OCI-M2 (cell line): ENCODE measurements around the gene BEST3.
"Not testable (repeated sequence)": the region's sequence is repeated elsewhere in the genome, so short reads cannot be mapped to it uniquely, and the experiment has no call there.

ENCODE experiments used
- DNase-seq: peaks from one replicate; lab custom pipeline; 2025; ENCODE audit not compliant: unreplicated experiment; lab: John Stamatoyannopoulos, UW

BEST3 gene

DNA sequence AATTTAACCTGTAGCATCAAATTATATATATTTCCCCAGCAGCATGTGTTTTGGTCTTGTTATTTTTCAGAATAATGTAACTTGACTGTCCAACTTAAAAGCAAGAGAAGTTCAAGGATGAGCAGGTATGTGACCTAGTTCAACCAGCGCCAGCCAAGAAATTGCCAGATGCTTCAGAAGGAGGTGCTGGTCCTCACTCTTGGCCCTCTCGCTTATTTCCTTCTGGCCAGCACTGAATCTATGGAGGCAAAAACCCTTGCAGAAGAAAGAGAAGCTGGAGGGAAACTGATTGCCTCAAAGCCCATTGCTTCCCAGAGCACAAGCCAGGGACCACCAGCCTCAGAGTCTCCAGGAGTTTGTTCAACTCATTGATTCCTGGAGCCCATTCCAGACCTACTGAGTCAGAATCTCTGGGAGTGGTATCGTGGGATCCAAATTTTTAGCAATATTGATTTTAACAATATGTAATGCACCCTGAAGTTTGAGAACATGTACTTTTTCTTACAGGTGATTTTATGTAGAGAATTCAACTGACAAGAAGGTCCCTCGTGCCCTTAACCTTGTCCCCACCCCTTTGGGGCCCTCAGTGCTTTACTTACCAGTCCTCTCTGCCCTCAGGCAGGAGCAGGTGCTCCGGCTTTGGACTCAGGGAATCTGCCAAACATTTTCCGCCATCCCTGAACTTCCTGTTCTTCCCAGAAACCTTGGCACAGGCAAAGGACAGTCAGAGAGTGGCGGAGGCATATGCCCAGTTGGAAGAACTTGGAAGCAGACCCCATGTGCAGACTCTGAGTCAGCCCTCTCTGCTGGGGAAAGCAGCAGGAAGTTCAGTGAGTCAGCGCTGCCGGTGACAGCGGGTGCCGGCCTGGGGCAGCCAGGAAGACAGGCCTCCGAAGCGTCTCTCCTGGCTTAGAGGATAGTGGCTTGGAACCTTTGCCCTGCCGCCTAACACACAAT, 10.4 kb downstream of the BEST3 start:
- no peak for DNase-seq

DNA sequence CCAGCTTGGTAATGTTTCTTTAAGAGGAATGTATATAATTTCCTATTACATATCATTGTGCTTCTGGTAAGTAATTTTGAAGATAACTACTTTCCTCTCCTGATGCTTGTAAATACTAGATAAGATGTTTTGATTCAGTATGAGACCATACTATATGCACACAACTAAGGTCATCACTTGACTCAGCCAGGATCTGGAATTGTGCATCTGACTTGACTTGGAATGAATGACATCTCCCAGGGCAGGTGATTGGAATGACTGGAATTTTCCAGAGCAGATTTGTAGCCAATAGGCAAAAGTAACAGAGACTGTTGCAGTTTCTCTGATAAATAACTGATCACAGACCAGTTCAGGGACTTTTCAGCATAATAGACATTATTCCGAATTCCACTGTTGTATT, 11.1 kb downstream of the BEST3 start:
- DNase-seq = no peak

DNA sequence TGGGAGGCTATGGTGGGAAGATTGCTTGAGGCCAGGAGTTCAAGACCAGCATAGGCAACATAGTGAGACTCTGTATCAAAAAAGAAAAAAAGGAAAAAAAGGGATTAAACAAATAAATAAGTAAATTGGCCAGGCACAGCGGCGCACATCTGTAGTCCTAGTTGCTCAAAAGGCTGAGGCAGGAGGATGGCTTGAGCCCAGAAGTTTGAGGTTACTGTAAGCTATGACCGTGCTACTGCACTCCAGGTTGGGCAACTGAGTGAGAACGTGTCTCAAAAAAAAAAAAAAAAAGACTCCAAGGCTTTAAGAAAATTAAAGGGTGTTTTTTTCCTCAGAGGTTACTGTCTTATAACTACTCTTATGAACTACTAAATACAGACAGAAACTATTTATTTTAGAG, 11.7 kb downstream of the BEST3 start:
- DNase-seq = no peak

DNA sequence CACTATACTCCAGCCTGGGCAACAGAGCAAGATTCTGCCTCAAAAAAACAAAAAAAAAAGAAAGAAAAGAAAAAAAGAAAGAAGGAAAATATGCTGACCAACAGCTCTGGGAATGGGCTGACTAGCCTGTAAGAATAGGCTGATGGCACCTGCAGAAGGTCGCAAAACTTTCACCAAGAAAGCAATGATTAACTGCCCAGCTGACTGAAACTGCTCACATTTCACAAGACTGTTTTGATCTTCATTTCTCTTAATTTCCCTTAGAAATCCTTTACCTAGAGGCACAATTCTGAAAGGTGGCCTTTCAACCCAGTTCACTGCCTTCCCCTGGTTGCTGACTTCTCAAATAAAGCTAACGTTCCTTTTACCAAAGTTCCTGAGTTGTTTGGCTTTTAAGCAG, 12.4 kb downstream of the BEST3 start:
- no peak for DNase-seq

DNA sequence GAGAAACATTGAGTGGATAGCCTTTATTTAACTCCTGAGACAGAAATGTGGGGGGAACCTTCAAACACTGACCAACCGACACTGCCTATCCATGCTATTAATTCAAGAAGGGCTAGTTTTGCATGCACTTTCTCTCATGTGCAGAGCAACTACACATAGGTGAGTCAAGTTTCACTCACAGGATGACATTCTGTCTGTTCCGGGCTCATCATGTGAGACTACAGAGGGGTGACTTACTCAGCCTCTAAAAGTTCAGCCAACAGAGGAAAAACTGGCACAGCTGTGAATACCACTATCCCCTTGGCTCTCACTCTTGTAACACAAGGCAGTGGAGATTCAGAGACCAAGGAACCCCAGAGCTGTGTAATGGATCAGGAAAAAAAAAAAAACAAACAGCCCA, 13.3 kb downstream of the BEST3 start:
- no peak for DNase-seq

DNA sequence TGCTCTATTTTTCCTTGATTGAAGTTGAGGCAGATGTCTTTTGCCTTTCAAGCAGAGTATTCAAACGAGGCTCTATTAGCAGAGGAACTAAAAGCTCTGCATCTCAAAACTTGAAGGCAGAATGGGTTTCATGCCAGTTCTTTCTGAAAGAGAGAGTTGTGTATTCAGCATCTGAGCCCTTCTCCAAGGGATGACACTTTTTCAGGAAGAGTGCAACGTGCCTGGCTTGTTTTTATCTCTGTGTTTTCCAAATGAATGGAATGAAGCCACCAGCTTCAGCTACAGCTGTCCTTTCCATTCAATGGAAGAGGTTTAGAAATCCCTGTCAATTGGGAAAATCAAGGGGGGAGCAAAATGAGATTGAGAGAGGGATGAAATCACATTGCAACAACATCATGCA, 14.6 kb downstream of the BEST3 start:
- DNase-seq = no peak

DNA sequence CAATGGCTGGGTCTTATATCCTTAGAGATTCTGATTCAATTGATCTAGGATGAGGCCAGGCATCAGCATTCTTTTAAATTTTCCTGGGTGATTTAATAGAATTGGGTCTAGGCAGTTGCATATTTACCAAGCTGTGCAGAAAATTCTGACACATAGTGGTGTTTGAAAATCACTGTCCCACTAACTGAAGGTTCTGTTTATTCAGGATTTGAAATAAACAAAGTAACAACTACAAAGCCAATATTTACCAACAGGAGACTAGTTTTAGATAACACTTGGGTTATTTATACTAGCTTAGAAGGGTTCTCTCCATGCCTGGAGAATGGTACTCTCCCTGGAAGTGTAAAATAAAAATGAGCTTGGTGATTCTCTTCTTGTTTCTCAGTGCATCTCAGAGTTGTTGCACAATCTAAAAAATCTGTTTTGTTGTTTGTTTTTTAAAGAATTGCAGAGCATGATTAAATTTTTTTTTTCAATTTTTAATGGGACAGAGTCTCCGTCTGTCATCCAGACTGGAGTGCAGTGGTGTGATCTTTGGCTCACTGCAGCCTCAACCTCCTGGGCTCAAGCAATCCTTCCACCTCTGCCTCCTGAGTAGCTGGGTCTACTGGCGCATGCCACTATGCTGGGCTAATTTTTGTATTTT, 16.9 kb downstream of the BEST3 start:
- DNase-seq = no peak

DNA sequence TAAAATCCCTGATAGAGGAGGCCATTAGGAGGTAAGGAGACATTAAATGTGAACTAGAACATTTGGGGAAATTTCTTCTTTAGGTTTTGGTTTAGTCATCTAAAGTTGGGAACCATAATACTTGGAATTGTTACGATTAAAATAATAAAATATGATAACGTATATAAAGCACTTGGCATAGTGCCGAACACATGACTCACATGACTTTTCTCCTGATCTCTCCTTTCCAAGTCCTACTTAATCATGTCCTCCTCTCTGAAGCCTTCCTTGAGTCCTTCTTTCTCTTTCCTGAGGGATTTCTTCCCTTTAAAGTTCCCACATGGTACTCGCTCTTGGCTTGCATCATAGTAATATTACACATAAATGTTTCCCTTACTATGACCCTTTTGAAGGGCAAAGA, 20.0 kb downstream of the BEST3 start:
- no peak for DNase-seq

DNA sequence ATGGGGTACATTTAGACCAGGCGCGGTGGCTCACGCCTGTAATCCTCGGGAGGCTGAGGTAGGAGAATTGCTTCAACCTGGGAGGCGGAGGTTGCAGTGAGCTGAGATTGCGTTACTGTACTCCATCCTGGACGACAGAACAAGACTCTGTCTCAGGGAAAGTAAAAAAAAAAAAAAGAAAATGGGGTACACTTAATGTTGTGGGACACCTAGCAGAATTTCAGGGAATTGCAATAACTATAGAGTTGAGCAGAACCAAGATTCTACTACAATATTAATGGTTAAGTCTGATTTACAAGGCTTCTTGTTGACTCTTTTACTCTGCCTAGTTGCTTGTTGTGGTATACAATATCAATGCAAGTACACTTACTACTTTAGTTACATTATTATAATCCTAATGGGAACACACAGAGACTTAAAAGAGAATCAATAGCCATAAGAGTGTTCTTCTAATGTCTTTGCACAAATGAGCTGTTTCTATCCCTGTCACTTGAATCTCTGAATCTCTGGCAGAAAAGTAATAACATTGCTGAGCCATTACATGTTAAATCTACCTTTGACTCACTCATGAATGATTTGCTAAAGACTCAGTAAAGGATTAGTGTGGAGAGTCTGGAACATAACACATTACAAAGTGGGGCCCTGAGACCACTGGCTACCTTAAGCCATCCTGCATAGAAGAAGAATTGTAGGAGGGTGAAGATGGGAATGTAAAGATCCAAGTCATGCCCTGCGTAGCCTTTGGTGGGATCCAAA, 22.7 kb downstream of the BEST3 start:
- no peak for DNase-seq

DNA sequence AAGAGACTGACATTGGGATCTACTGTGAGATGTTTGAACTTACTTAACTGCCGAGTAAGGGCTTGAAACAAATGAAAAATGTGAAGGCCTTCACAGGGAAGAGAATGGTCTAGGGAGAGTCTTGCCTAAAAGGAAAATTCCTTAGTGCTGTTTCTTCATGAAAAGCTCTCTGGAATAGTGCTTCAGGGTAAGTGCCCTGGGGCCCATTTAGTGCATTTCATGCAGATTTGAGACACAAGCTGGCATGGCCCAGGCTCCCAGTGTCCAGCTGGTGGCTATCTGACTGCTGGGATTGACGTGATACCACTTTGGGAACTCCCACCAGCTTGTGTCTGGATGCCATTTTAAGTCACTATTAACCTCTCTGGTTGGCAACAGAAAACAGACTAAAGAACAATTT, 26.9 kb downstream of the BEST3 start:
- DNase-seq = no peak

DNA sequence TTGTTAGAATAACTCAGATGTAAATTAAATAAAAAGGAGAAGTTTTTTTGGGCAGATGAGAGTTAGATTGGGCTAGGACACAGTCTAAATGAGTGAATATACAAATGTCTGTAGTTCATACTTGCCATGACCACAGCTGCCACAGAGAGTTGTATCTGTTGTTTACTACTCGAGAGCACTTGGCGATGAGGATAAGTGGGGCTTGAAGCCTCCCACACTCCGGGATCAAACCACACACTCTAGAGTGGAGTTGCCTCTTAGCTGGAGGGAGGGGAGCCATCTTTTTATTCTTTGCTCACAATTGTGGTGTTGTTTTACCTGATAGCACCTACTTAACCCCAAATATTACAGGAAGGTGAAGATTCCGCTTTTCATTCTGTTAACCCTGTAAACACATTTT, 27.5 kb downstream of the BEST3 start:
- no peak for DNase-seq

DNA sequence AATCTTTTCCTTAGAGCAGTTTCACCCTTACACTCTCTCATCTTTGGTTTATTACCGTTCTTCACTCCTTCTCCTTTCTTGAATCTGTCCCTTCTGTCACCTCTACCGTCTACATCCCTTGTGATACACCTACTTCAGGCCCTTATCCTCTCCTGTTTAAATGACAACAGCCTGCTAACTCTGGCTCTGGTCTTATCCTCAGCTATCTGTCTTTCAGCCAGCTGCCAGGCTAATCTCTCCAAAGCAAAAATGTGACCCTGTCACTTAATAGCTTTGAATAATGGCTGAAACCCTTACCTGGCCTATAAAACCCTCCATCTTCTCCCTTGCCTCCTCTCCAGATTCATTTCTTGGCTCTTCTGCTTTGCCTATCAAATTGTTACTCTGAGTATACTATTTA, 32.3 kb downstream of the BEST3 start:
- DNase-seq = no peak

DNA sequence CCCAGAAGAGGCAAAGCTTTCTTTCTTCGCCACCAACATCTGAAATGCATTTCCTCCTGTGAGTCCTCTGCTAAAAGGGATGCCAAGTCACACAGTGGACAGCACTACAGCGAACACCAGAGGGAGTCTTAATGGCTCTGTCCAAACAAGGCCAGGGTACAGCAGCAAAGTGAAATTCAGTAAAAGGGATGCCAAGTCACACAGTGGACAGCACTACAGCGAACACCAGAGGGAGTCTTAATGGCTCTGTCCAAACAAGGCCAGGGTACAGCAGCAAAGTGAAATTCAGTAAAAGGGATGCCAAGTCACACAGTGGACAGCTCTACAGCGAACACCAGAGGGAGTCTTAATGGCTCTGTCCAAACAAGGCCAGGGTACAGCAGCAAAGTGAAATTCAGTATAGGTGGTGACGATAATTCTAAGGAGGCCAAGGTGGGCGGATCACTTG, 34.1 kb downstream of the BEST3 start:
- DNase-seq = not testable (repeated sequence)

DNA sequence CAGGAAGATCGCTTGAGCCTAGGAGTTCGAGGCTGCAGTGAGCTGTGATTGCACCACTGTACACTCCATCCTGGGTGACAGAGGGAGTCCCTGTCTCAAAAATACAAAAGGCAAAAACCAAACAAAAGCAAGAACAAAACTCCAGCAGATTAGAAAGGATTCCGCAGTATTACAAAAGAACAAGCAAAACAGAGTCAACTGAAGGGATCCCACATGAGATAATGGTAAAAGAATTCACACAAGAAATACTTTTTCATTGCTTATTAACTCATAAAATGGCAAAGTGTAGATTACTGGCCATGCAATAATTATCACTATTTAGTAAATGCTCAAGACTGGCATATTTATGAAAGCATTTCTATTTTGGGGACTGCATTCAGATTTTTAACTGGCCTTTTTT, 35.4 kb downstream of the BEST3 start:
- no peak for DNase-seq

DNA sequence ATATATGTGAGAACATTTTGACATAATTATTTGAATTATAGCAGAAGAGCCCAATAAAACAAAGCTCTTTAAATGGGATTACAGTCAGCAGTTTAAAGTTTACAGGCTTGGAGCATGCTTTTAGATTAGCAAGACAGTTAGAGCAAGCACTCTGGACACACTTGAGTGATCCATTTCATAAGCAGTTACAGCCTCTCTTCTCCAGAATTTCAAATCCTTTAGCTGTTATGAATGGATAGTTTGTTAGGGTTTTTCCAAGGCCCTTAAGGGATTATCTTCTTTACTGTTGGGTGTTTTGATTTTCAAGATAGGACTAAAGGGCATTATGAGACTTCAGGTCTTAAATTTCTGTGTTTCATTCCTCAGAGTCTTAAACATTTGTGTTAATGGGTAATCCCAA, 36.3 kb downstream of the BEST3 start:
- DNase-seq = no peak

DNA sequence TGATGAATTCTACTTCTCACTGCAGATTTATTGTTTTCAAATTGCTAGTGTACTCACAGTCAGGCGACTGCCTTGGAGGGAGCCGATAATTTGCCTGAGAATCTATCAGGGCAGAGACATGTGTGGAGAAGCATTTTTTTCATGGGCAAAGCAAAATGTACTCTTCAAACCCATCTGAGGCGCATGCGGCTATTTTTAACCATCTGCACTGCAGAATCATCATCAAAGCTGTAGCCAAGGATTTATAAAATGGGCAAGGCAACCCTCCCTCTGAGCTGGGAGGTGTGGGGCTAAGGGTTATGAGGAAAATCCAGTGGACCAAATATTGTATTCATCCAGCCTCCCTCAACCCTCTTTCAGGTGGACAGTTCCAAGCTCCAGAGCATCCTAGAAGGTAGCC, 37.7 kb downstream of the BEST3 start:
- DNase-seq = no peak

DNA sequence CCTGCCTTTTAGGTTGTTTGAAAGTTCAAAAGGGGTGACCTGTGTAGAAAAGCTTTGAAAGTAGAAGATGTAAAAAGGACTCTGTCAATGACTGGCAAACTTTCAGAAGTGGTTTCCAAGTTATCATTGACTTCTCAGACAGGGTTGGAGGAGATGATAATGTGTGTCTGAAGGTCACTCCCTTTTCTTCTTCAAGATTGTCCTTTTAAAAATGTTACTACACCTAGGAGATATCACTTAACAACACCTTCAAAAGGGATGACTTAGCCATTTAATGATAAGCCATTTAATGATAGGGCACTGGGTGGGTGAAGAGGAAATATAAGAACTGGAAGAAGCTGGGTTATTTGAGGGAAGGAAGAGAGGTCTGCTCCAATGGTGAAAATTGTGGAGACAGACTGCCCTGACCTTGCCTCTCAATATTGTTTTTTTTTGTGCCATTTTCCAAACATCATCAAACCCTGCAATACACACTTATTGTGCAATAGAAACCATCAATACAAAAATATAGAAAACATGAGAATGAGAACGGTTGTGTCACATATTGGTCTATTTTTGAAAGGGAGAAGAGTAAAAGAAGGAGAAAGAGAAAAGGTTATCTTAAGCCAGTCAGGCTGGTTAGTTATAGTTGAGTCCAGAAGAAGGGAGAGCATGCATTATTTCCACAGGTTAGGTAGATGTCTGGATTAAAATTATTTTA, 38.8 kb downstream of the BEST3 start:
- DNase-seq = no peak

DNA sequence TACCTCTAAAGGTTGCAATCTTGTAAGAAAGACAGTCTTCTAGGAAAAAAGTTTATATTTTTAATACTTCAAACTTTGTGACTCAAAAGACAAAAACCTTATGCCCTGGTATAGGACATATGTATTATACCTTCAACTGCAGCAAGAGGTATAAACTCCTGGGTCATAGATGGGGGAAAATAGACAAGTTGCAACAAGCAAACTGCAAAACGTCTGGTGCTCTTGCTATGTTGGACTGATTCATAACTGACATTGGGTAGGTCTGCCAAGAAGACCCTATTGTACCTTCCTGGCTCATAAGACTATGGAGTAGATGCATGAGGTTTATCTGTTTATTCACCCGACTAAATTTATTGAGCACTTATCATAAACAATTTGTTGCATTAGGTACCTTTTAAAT, 40.9 kb downstream of the BEST3 start:
- no peak for DNase-seq

DNA sequence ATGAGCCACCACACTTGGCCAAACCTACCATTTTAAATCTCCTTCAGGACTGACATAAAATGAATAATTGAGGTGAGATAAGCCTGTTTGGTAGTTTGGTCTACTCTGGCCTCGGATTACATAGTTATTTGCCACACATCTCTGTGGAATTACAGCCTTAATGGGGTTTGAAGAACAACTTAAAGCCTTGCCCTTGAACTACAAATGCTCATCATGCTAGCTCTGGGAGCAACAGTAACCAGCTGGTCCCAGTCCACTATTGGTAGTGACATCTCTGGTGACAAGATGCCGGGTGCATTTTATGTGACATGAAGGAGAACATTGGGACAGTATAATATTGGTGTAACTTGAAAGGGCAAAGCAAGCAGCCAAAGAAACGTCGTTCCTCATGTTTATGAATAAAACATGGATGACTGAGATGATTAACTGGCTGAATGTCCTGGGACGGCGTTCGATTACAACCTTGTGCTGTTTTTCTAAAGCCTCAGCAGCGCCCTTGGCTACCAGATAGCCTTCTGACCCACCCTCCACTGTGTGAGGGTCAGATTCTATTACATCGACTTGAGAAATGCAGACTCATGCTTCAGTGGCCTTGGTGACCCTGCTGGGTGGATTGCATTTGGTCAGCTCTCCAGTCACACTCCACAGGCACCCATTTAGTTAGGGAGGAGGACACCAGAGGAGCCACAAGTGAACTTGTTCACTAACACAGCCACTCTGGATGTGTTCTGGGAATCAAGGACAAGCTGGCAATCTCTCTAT, 41.5 kb downstream of the BEST3 start:
- no peak for DNase-seq

DNA sequence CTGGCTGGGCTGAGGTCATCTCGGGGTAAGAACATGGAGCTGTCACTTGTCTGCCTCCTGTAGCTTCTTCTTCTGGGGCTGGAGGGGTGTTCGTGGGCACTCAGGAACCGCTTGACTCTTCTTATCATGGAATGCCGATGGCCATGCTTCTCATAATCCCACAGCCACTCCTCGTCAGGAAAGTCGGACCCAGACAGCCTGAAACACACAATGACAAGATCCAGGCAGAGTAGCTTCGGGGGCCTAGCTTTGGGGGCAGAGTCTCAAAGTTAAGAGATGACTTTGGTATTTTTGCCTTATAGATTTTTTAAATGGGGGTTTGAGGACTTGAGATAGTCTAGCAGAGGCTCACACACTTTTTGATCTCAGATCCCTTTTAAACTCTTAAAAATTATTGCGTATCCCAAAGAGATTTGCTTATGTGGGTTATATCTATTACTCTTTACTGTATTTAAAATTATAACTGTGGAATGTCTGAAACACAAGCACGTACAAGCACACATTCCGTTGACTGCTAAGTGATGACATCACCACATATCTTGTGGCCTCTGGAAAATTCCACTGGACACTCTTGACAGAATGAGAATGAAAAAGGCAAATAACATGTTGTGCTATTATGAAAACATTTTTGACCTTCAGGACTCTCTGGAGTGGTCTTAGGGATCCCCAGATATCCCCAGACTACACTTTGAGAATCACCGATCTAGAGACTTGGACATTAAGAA, 43.3 kb downstream of the BEST3 start:
- no peak for DNase-seq
